IMR-90 (cell line): Measurements from ENCODE around the gene PGR. TPM values are rescaled to one million over a fixed set of nuclear protein-coding genes. Genes with fewer than 3 reads are reported as not detected.

Experiments used
- ATAC-seq: fragments of 200-7000 bp; cut with Tn5 transposase; 2 replicates; pipeline ENCODE4 v1.9.1; 2020; ENCODE audit warnings: low read depth, mild to moderate bottlenecking, moderate library complexity
- BruUV-seq: library from RNA; stranded (reverse); fragments of 400-500 nt; replicated peaks from 2 replicates; lab custom pipeline; 2021; lab: Mats Ljungman, UMichigan
- CTCF ChIA-PET: fragments of 300-600 bp; formaldehyde crosslinking; extraction: SDS; loops from one replicate; lab custom pipeline; 2021; ENCODE audit warnings: antibody characterized with exemption; lab: Yijun Ruan, JAX
- POLR2A ChIA-PET: fragments of 300-600 bp; sonication (Branson Sonifier 250); formaldehyde crosslinking; loops from one replicate; lab custom pipeline; 2022; ENCODE audit warnings: antibody characterized with exemption; ENCODE audit not compliant: unreplicated experiment; lab: Charles Lee
- DNase-seq: peaks from one replicate; pipeline ENCODE4 v3.0.0; 2013
- H2AFZ ChIP-seq: replicated peaks from 2 replicates; pipeline ENCODE3; 2013; ENCODE audit warnings: low read length, mild to moderate bottlenecking; ENCODE audit not compliant: poor library complexity
- H2AK5ac ChIP-seq: 2 replicates; pipeline ENCODE4 v1.6.1; 2013; ENCODE audit warnings: low read depth, low read length, inconsistent platforms
- H2AK9ac ChIP-seq: replicated peaks from 2 replicates; pipeline ENCODE3; 2013; ENCODE audit warnings: mild to moderate bottlenecking, low read depth, low read length, moderate library complexity; ENCODE audit not compliant: poor library complexity
- H2BK120ac ChIP-seq: 2 replicates; pipeline ENCODE4 v1.6.1; 2013; ENCODE audit warnings: low read depth, low read length, inconsistent platforms
- H2BK15ac ChIP-seq: 3 replicates; pipeline ENCODE4 v1.6.1; 2013; ENCODE audit warnings: low read depth, low read length, inconsistent platforms
- H2BK20ac ChIP-seq: 2 replicates; pipeline ENCODE4 v1.6.1; 2013; ENCODE audit warnings: low read depth, mild to moderate bottlenecking, inconsistent platforms, low read length, moderate library complexity
- H2BK5ac ChIP-seq: 2 replicates; pipeline ENCODE4 v1.6.1; 2013; ENCODE audit warnings: mild to moderate bottlenecking, low read depth, low read length, inconsistent platforms; ENCODE audit not compliant: poor library complexity, severe bottlenecking
- H3K14ac ChIP-seq: replicated peaks from 2 replicates; pipeline ENCODE4 v1.6.1; 2013; ENCODE audit warnings: low read depth, low read length, inconsistent platforms
- H3K18ac ChIP-seq: 2 replicates; pipeline ENCODE4 v1.6.1; 2013; ENCODE audit warnings: low read depth, low read length, control low read depth
- H3K23ac ChIP-seq: 2 replicates; pipeline ENCODE4 v1.6.1; 2013; ENCODE audit warnings: low read depth, low read length, inconsistent platforms
- H3K27ac ChIP-seq: 2 replicates; pipeline ENCODE4 v1.5.1; 2013; ENCODE audit warnings: mild to moderate bottlenecking, control low read depth, low read length; ENCODE audit not compliant: insufficient read depth
- H3K27me3 ChIP-seq: 2 replicates; pipeline ENCODE4 v1.6.1; 2013; ENCODE audit warnings: low read length; ENCODE audit not compliant: control insufficient read depth, insufficient read depth
- H3K36me3 ChIP-seq: 2 replicates; pipeline ENCODE4 v1.6.1; 2013; ENCODE audit warnings: low read length, mixed read lengths; ENCODE audit not compliant: control insufficient read depth, insufficient read depth
- H3K4ac ChIP-seq: 2 replicates; pipeline ENCODE4 v1.6.1; 2013; ENCODE audit warnings: low read depth, low read length, inconsistent platforms
- H3K4me1 ChIP-seq: 2 replicates; pipeline ENCODE4 v1.6.1; 2013; ENCODE audit warnings: low read length, mixed read lengths; ENCODE audit not compliant: control insufficient read depth, insufficient read depth
- H3K4me2 ChIP-seq: 2 replicates; pipeline ENCODE4 v1.6.1; 2013; ENCODE audit warnings: low read depth, mild to moderate bottlenecking, control low read depth, low read length, moderate library complexity
- H3K4me3 ChIP-seq: 2 replicates; pipeline ENCODE4 v1.5.1; 2013; ENCODE audit warnings: low read depth, mild to moderate bottlenecking, control low read depth, low read length, moderate library complexity; ENCODE audit not compliant: insufficient read depth
- H3K56ac ChIP-seq: 2 replicates; pipeline ENCODE4 v1.6.1; 2013; ENCODE audit warnings: low read length, inconsistent platforms; ENCODE audit not compliant: insufficient read depth; ENCODE audit errors: extremely low read depth
- H3K79me1 ChIP-seq, 2 experiments: 2 replicates each; pipeline ENCODE4 v1.6.1; 2013; ENCODE audit warnings: low read length in 2 of 2, inconsistent platforms in 1 of 2, low read depth in 1 of 2
- H3K9ac ChIP-seq: 2 replicates; pipeline ENCODE4 v1.6.1; 2013; ENCODE audit warnings: low read depth, low read length, control low read depth
- H3K9me1 ChIP-seq: 2 replicates; pipeline ENCODE4 v1.6.1; 2013; ENCODE audit warnings: low read length, inconsistent platforms; ENCODE audit not compliant: insufficient read depth
- H3K9me3 ChIP-seq: 2 replicates; pipeline ENCODE4 v1.6.1; 2013; ENCODE audit warnings: low read length; ENCODE audit not compliant: control insufficient read depth, insufficient read depth
- H4K20me1 ChIP-seq: 2 replicates; pipeline ENCODE4 v1.6.1; 2013; ENCODE audit warnings: low read length, inconsistent platforms; ENCODE audit not compliant: insufficient read depth
- H4K5ac ChIP-seq: 2 replicates; pipeline ENCODE4 v1.6.1; 2013; ENCODE audit warnings: mild to moderate bottlenecking, low read depth, low read length, control low read depth
- H4K8ac ChIP-seq, 2 experiments: 2 replicates each; pipeline ENCODE4 v1.6.1; 2013; ENCODE audit warnings: low read depth in 2 of 2, low read length in 2 of 2, control low read depth in 1 of 2, inconsistent platforms in 1 of 2
- H4K91ac ChIP-seq: 2 replicates; pipeline ENCODE4 v1.6.1; 2013; ENCODE audit warnings: low read depth, low read length, inconsistent platforms; ENCODE audit not compliant: insufficient read depth
- BHLHE40 ChIP-seq: fragments of 150-350 bp; IDR thresholded peaks from 2 replicates; pipeline ENCODE4 v1.6.1; 2016; ENCODE audit warnings: mild to moderate bottlenecking, low read depth, low read length
- CEBPB ChIP-seq: IDR thresholded peaks from 2 replicates; pipeline ENCODE4 v1.6.1; 2012; ENCODE audit warnings: low read depth, low read length, improper control_type of control experiment
- CHD1 ChIP-seq: IDR thresholded peaks from 2 replicates; pipeline ENCODE4 v1.6.1; 2012; ENCODE audit warnings: low read depth, low read length, improper control_type of control experiment
- FOS ChIP-seq: fragments of 150-350 bp; IDR thresholded peaks from 2 replicates; pipeline ENCODE4 v1.6.1; 2016; ENCODE audit warnings: low read depth, low read length
- MAFK ChIP-seq: IDR thresholded peaks from 2 replicates; pipeline ENCODE4 v1.6.1; 2012; ENCODE audit warnings: low read depth, low read length, improper control_type of control experiment
- MAZ ChIP-seq: IDR thresholded peaks from 2 replicates; pipeline ENCODE4 v1.6.1; 2012; ENCODE audit warnings: low read depth, mild to moderate bottlenecking, low read length, improper control_type of control experiment, moderate library complexity, borderline replicate concordance
- MXI1 ChIP-seq: IDR thresholded peaks from 2 replicates; pipeline ENCODE4 v1.6.1; 2012; ENCODE audit warnings: low read depth, mild to moderate bottlenecking, low read length, moderate library complexity, borderline replicate concordance
- NFE2L2 ChIP-seq: fragments of 150-350 bp; IDR thresholded peaks from 2 replicates; pipeline ENCODE4 v1.6.1; 2016; ENCODE audit warnings: low read depth, mild to moderate bottlenecking, low read length
- POLR2A ChIP-seq: IDR thresholded peaks from 2 replicates; pipeline ENCODE4 v1.6.1; 2012; ENCODE audit warnings: mild to moderate bottlenecking, low read depth, low read length
- RAD21 ChIP-seq: IDR thresholded peaks from 2 replicates; pipeline ENCODE4 v1.6.1; 2012; ENCODE audit warnings: low read length, improper control_type of control experiment
- RCOR1 ChIP-seq: IDR thresholded peaks from 2 replicates; pipeline ENCODE4 v1.6.1; 2012; ENCODE audit warnings: mild to moderate bottlenecking, low read length, improper control_type of control experiment; ENCODE audit not compliant: insufficient replicate concordance
- RFX5 ChIP-seq: IDR thresholded peaks from 2 replicates; pipeline ENCODE4 v1.8.0; 2012; ENCODE audit warnings: low read depth, mild to moderate bottlenecking, low read length, moderate library complexity
- SMC3 ChIP-seq: fragments of 150-350 bp; IDR thresholded peaks from 2 replicates; pipeline ENCODE4 v1.6.1; 2016; ENCODE audit warnings: low read depth, mild to moderate bottlenecking, antibody characterized with exemption, low read length, moderate library complexity
- WGBS, 2 experiments: methylation state at CpG; one replicate each; pipeline versions ENCODE4 v1.1.5 to v1.1.7; 2013; ENCODE audit warnings: missing lambda C conversion rate in 2 of 2; ENCODE audit not compliant: insufficient read length in 1 of 2; ENCODE audit errors: extremely low coverage in 2 of 2; 5-methylcytosine and 5-hydroxymethylcytosine counted together
- dilution Hi-C: fragments of 300-500 bp; cut with HindIII; formaldehyde crosslinking; loops from one replicate; pipeline ENCODE4 v1.14.3; 2018; ENCODE audit warnings: low sequenced_read_pairs; ENCODE audit not compliant: unreplicated experiment
- in situ Hi-C: fragments of 300-500 bp; cut with MboI; formaldehyde crosslinking; loops from 3 replicates; pipeline ENCODE4 v1.14.3; 2019; ENCODE audit warnings: low sequenced_read_pairs, inconsistent platforms, mixed read lengths
- intact Hi-C: fragments of 100-400 bp; cut with micrococcal nuclease; formaldehyde crosslinking; loops from 2 replicates; pipeline ENCODE4 v1.10.0; 2022
- polyA plus RNA-seq, 3 experiments: library from polyadenylated mRNA; depleted of rRNA; stranded (reverse); fragments of >200 nt; gene quantifications; 2 replicates each; pipeline ENCODE4 v1.2.3, GENCODE V29; 2012; ENCODE audit warnings: low replicate concordance in 1 of 3
- total RNA-seq: library from RNA; depleted of rRNA; stranded (reverse); fragments of >200 nt; gene quantifications from 2 replicates; pipeline ENCODE4 v1.2.3, GENCODE V29; 2012
- TF ChIP-seq, protein P1 (sequence below): fragments of 150-350 bp; IDR thresholded peaks from 2 replicates; pipeline ENCODE4 v1.6.1; 2016; ENCODE audit warnings: low read depth, mild to moderate bottlenecking, low read length, moderate library complexity, borderline replicate concordance
- TF ChIP-seq, protein P2 (sequence below): fragments of 150-350 bp; IDR thresholded peaks from 2 replicates; pipeline ENCODE4 v1.6.1; 2017; ENCODE audit warnings: mild to moderate bottlenecking, antibody characterized with exemption, low read length, low read depth
- TF ChIP-seq, protein P3 (sequence below): conservative IDR thresholded peaks from 2 replicates; pipeline ENCODE4 v1.5.1; 2012; ENCODE audit warnings: mild to moderate bottlenecking, low read depth, low read length, improper control_type of control experiment

The PGR gene
- total and polyA plus RNA-seq, 2 of the 4 experiments (the other 2 are of a cell fraction) = under 0.01 TPM; not detected in 1

DNA sequence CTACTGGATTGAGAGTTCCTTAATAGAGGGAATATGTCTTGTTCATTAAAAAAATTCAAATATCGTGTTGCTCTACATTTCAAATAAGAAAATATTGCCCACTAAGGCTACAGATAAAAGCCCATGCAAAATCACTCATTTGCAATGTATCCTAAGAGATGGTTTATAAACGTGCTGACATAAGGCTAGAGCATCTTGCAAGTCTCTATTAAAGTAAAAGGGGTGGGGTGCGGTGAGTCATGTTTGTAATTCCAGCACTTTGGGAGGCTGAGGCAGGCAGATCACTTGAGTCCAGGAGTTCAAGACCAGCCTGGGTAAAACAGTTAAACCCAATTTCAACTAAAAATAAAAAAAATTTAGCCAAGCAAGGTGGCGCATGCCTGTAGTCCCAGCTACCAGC, 70.3 kb downstream of the PGR start:
- no peak overlapping the region for H2AK9ac ChIP-seq
- dilution Hi-C loops = no loop called here
- no peak overlapping the region for H3K14ac ChIP-seq
- ATAC-seq (no peak), DNase-seq (no peak)
- no peak overlapping the region for H2BK20ac ChIP-seq
- ChIA-PET CTCF (no interaction called here), POLR2A (no interaction called here)
- H4K91ac ChIP-seq = no peak overlapping the region
- H3K23ac ChIP-seq = no peak overlapping the region
- intact Hi-C loops = no loop called here
- WGBS, 2 experiments = no CpG with 5 or more reads among the region's 4 CpGs
- no peak overlapping the region for H2AK5ac ChIP-seq
- no peaks in the 10 kb centered on the region for H3K79me1 ChIP-seq
- H3K27me3 ChIP-seq = no peaks in the 10 kb centered on the region
- H3K9me1 ChIP-seq = no peaks in the 10 kb centered on the region
- H3K4me3 ChIP-seq = no peak overlapping the region
- no peak overlapping the region for H2BK5ac ChIP-seq
- in situ Hi-C loops = no loop called here
- no peak overlapping the region for H3K56ac ChIP-seq
- no peak overlapping the region for H3K4me2 ChIP-seq
- H2AFZ ChIP-seq = no peak overlapping the region
- no peak overlapping the region for H4K5ac ChIP-seq
- H2BK15ac ChIP-seq = no peak overlapping the region
- H3K4me1 ChIP-seq = no peaks in the 10 kb centered on the region
- H3K4ac ChIP-seq = no peak overlapping the region
- no peak overlapping the region for H3K9ac ChIP-seq
- no TSS peak for BruUV-seq
- no peak for TF ChIP-seq RFX5
- no peak for TF ChIP-seq SMC3
- TF ChIP-seq MAZ = no peak
- TF ChIP-seq RAD21 = no peak
- no peak for TF ChIP-seq FOS
- no peak for TF ChIP-seq CEBPB
- no peak for TF ChIP-seq RCOR1
- no peak for TF ChIP-seq CHD1
- TF ChIP-seq MAFK = no peak
- TF ChIP-seq, protein P1, sequence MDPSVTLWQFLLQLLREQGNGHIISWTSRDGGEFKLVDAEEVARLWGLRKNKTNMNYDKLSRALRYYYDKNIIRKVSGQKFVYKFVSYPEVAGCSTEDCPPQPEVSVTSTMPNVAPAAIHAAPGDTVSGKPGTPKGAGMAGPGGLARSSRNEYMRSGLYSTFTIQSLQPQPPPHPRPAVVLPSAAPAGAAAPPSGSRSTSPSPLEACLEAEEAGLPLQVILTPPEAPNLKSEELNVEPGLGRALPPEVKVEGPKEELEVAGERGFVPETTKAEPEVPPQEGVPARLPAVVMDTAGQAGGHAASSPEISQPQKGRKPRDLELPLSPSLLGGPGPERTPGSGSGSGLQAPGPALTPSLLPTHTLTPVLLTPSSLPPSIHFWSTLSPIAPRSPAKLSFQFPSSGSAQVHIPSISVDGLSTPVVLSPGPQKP = no peak
- TF ChIP-seq, protein P2, sequence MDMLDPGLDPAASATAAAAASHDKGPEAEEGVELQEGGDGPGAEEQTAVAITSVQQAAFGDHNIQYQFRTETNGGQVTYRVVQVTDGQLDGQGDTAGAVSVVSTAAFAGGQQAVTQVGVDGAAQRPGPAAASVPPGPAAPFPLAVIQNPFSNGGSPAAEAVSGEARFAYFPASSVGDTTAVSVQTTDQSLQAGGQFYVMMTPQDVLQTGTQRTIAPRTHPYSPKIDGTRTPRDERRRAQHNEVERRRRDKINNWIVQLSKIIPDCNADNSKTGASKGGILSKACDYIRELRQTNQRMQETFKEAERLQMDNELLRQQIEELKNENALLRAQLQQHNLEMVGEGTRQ = no peak
- no peak for TF ChIP-seq MXI1
- no peak for TF ChIP-seq BHLHE40
- TF ChIP-seq, protein P3, sequence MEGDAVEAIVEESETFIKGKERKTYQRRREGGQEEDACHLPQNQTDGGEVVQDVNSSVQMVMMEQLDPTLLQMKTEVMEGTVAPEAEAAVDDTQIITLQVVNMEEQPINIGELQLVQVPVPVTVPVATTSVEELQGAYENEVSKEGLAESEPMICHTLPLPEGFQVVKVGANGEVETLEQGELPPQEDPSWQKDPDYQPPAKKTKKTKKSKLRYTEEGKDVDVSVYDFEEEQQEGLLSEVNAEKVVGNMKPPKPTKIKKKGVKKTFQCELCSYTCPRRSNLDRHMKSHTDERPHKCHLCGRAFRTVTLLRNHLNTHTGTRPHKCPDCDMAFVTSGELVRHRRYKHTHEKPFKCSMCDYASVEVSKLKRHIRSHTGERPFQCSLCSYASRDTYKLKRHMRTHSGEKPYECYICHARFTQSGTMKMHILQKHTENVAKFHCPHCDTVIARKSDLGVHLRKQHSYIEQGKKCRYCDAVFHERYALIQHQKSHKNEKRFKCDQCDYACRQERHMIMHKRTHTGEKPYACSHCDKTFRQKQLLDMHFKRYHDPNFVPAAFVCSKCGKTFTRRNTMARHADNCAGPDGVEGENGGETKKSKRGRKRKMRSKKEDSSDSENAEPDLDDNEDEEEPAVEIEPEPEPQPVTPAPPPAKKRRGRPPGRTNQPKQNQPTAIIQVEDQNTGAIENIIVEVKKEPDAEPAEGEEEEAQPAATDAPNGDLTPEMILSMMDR = no peak
- no peak for TF ChIP-seq NFE2L2
- TF ChIP-seq POLR2A = no peak
- H4K20me1 ChIP-seq = no peaks in the 10 kb centered on the region
- H4K8ac ChIP-seq = no peak overlapping the region
- no peaks in the 10 kb centered on the region for H3K36me3 ChIP-seq
- H3K18ac ChIP-seq = no peak overlapping the region
- no peaks in the 10 kb centered on the region for H3K9me3 ChIP-seq
- no peak overlapping the region for H2BK120ac ChIP-seq
- no peak overlapping the region for H3K27ac ChIP-seq
